Activated CD8-positive, alpha-beta T cell treated with anti-CD3 and anti-CD28 coated beads, Interleukin-2, amount 10 ng/mL, durations not matched to agents 7 days and 5 days (primary cell): Measurements from ENCODE around the gene RGS5. TPM values are rescaled to one million over a fixed set of nuclear protein-coding genes. Genes with fewer than 3 reads are reported as not detected.

Source experiments
- ATAC-seq: fragments of 150-1000 bp; cut with Tn5 transposase; one replicate; pipeline ENCODE4 v1.10.0; 2021; ENCODE audit warnings: moderate library complexity
- CTCF ChIA-PET: fragments of 350-600 bp; sonication (Branson Sonifier 250); formaldehyde crosslinking; loops from one replicate; lab custom pipeline; 2021; ENCODE audit warnings: antibody characterized with exemption; lab: Charles Lee
- POLR2A ChIA-PET: fragments of 350-600 bp; sonication (Branson Sonifier 250); formaldehyde crosslinking; loops from one replicate; lab custom pipeline; 2021; ENCODE audit warnings: antibody characterized with exemption; lab: Charles Lee
- DNase-seq: peaks from one replicate; pipeline ENCODE4 v3.0.0-alpha.2; 2020
- H3K27ac Mint-ChIP-seq: one replicate; pipeline ENCODE4 v1.8.0; 2021; ENCODE audit warnings: mild to moderate bottlenecking, mixed read lengths
- H3K27me3 Mint-ChIP-seq: one replicate; pipeline ENCODE4 v1.8.0; 2021; ENCODE audit warnings: low read depth, mixed read lengths
- H3K36me3 Mint-ChIP-seq: one replicate; pipeline ENCODE4 v1.8.0; 2021; ENCODE audit warnings: low read depth, mixed read lengths
- H3K4me1 Mint-ChIP-seq: one replicate; pipeline ENCODE4 v1.8.0; 2021; ENCODE audit warnings: low read depth, mixed read lengths
- H3K4me3 Mint-ChIP-seq: one replicate; pipeline ENCODE4 v1.8.0; 2021; ENCODE audit warnings: mild to moderate bottlenecking, mixed read lengths
- H3K9me3 Mint-ChIP-seq: one replicate; pipeline ENCODE4 v1.8.0; 2022; ENCODE audit warnings: mixed read lengths; ENCODE audit not compliant: insufficient read depth
- total RNA-seq, 2 experiments: library from RNA; stranded (reverse); gene quantifications; one replicate each; pipeline ENCODE4 v1.2.3, GENCODE V29; 2021

Gene RGS5
- total RNA-seq, 2 experiments from 2014 or later: 0.66 to 2.6 TPM

GRCh38 chr1:163137556-163138265 is 65.0 kb downstream of the RGS5 start:
- DNase-seq: no peak
- H3K9me3 Mint-ChIP-seq: no peaks in the 10 kb centered on the region
- ChIA-PET POLR2A (no interaction called here), CTCF (no interaction called here)
- ATAC-seq: no peak
- H3K27me3 Mint-ChIP-seq: peaks cover 3% of the 10 kb centered on the region
- no peak overlapping the region for H3K4me3 Mint-ChIP-seq
- no peaks in the 10 kb centered on the region for H3K36me3 Mint-ChIP-seq
- H3K4me1 Mint-ChIP-seq: no peaks in the 10 kb centered on the region
- no peak overlapping the region for H3K27ac Mint-ChIP-seq

- POLR2A ChIA-PET: no interaction called here
- peaks cover 5% of the 10 kb centered on the region for H3K27me3 Mint-ChIP-seq
- no peak overlapping the region for H3K27ac Mint-ChIP-seq
- no peaks in the 10 kb centered on the region for H3K36me3 Mint-ChIP-seq
- H3K9me3 Mint-ChIP-seq: no peaks in the 10 kb centered on the region
- no peak overlapping the region for H3K4me3 Mint-ChIP-seq
- ATAC-seq (no peak), DNase-seq (no peak)
- H3K4me1 Mint-ChIP-seq: no peaks in the 10 kb centered on the region
- CTCF ChIA-PET: no interaction called here
These were observed 70.7 kb downstream of the RGS5 start for GRCh38 chr1:163131981-163132380.

GRCh38 chr1:163130225-163130856 is 72.4 kb downstream of the RGS5 start:
- no peak for DNase-seq
- CTCF ChIA-PET: no interaction called here

GRCh38 chr1:163128282-163128681 is 74.4 kb downstream of the RGS5 start:
- DNase-seq: no peak
- H3K27ac Mint-ChIP-seq: no peak overlapping the region
- H3K27me3 Mint-ChIP-seq: peaks cover 11% of the 10 kb centered on the region
- CTCF ChIA-PET: no interaction called here
- H3K4me3 Mint-ChIP-seq: no peak overlapping the region
- H3K4me1 Mint-ChIP-seq: no peaks in the 10 kb centered on the region
- ATAC-seq: no peak
- no peaks in the 10 kb centered on the region for H3K36me3 Mint-ChIP-seq
- H3K9me3 Mint-ChIP-seq: no peaks in the 10 kb centered on the region
- POLR2A ChIA-PET: no interaction called here

More at GRCh38 chr1:163130225-163130856, 72.4 kb downstream of the RGS5 start:
- Mint-ChIP-seq H3K36me3 (no peaks in the 10 kb centered on the region), H3K4me3 (no peak overlapping the region), H3K27me3 (peaks cover 4% of the 10 kb centered on the region), H3K4me1 (no peaks in the 10 kb centered on the region), H3K27ac (no peak overlapping the region), H3K9me3 (no peaks in the 10 kb centered on the region)
- POLR2A ChIA-PET: no interaction called here
- ATAC-seq: no peak

GRCh38 chr1:163124812-163125211 is 77.9 kb downstream of the RGS5 start:
- no peak for ATAC-seq
- CTCF ChIA-PET: no interaction called here
- Mint-ChIP-seq H3K4me1 (no peaks in the 10 kb centered on the region), H3K4me3 (no peak overlapping the region), H3K9me3 (no peaks in the 10 kb centered on the region), H3K27me3 (peaks cover 16% of the 10 kb centered on the region), H3K27ac (no peak overlapping the region), H3K36me3 (no peaks in the 10 kb centered on the region)
- DNase-seq: no peak
- POLR2A ChIA-PET: no interaction called here

GRCh38 chr1:163120372-163120771 is 82.3 kb downstream of the RGS5 start:
- Mint-ChIP-seq H3K27ac (no peak overlapping the region), H3K4me1 (no peaks in the 10 kb centered on the region), H3K27me3 (peaks cover 17% of the 10 kb centered on the region), H3K9me3 (no peaks in the 10 kb centered on the region), H3K36me3 (no peaks in the 10 kb centered on the region), H3K4me3 (no peak overlapping the region)
- POLR2A ChIA-PET: no interaction called here
- no peak for ATAC-seq
- no peak for DNase-seq
- CTCF ChIA-PET: no interaction called here

- Mint-ChIP-seq H3K27me3 (peaks cover 14% of the 10 kb centered on the region), H3K4me1 (no peaks in the 10 kb centered on the region), H3K9me3 (no peaks in the 10 kb centered on the region), H3K4me3 (no peak overlapping the region), H3K27ac (no peak overlapping the region), H3K36me3 (no peaks in the 10 kb centered on the region)
- ChIA-PET CTCF (no interaction called here), POLR2A (no interaction called here)
- ATAC-seq: no peak
- no peak for DNase-seq
These were observed 83.0 kb downstream of the RGS5 start for GRCh38 chr1:163119707-163120106.

- no peak overlapping the region for H3K4me3 Mint-ChIP-seq
- ChIA-PET POLR2A (no interaction called here), CTCF (no interaction called here)
- ATAC-seq: no peak
- H3K27me3 Mint-ChIP-seq: peaks cover 12% of the 10 kb centered on the region
- no peaks in the 10 kb centered on the region for H3K36me3 Mint-ChIP-seq
- no peak for DNase-seq
- H3K27ac Mint-ChIP-seq: no peak overlapping the region
- no peaks in the 10 kb centered on the region for H3K4me1 Mint-ChIP-seq
- H3K9me3 Mint-ChIP-seq: no peaks in the 10 kb centered on the region
These were observed 86.8 kb downstream of the RGS5 start for GRCh38 chr1:163115887-163116286.

GRCh38 chr1:163107655-163108054 is 95.1 kb downstream of the RGS5 start:
- ATAC-seq: no peak
- Mint-ChIP-seq H3K4me3 (no peak overlapping the region), H3K9me3 (no peaks in the 10 kb centered on the region), H3K4me1 (no peaks in the 10 kb centered on the region), H3K36me3 (no peaks in the 10 kb centered on the region), H3K27ac (no peak overlapping the region), H3K27me3 (peaks cover 4% of the 10 kb centered on the region)
- POLR2A ChIA-PET: no interaction called here
- CTCF ChIA-PET: interaction anchor here (0.8 kb wide), 1 partner anchor 254 kb away, joined by 3 read pairs; no protein-coding TSS in a partner anchor
- no peak for DNase-seq

- H3K27me3 Mint-ChIP-seq: peaks cover 4% of the 10 kb centered on the region
- DNase-seq (no peak), ATAC-seq (no peak)
- no peak overlapping the region for H3K27ac Mint-ChIP-seq
- H3K9me3 Mint-ChIP-seq: no peaks in the 10 kb centered on the region
- ChIA-PET POLR2A (no interaction called here), CTCF (no interaction called here)
- H3K36me3 Mint-ChIP-seq: no peaks in the 10 kb centered on the region
- H3K4me1 Mint-ChIP-seq: no peaks in the 10 kb centered on the region
- H3K4me3 Mint-ChIP-seq: no peak overlapping the region
These were observed 96.2 kb downstream of the RGS5 start for GRCh38 chr1:163106364-163106987.

- ChIA-PET POLR2A (no interaction called here), CTCF (no interaction called here)
- no peaks in the 10 kb centered on the region for H3K9me3 Mint-ChIP-seq
- ATAC-seq: no peak
- no peak overlapping the region for H3K27ac Mint-ChIP-seq
- no peaks in the 10 kb centered on the region for H3K4me1 Mint-ChIP-seq
- H3K27me3 Mint-ChIP-seq: peaks cover 4% of the 10 kb centered on the region
- no peaks in the 10 kb centered on the region for H3K36me3 Mint-ChIP-seq
- DNase-seq: no peak
- H3K4me3 Mint-ChIP-seq: no peak overlapping the region
These were observed 98.2 kb downstream of the RGS5 start for GRCh38 chr1:163104385-163105099.

GRCh38 chr1:163102590-163102989 is 100.1 kb downstream of the RGS5 start:
- H3K36me3 Mint-ChIP-seq: no peaks in the 10 kb centered on the region
- no peak overlapping the region for H3K4me3 Mint-ChIP-seq
- no peaks in the 10 kb centered on the region for H3K9me3 Mint-ChIP-seq
- ChIA-PET CTCF (no interaction called here), POLR2A (no interaction called here)
- DNase-seq (no peak), ATAC-seq (no peak)
- peaks cover 4% of the 10 kb centered on the region for H3K27me3 Mint-ChIP-seq
- H3K4me1 Mint-ChIP-seq: no peaks in the 10 kb centered on the region
- no peak overlapping the region for H3K27ac Mint-ChIP-seq
